GM19397 (cell line): ENCODE measurements around the gene PIM3.

Experiments used
- ATAC-seq: cut with Tn5 transposase; IDR thresholded peaks from one replicate; pipeline ENCODE4 v1.9.1; 2021; ENCODE audit warnings: mild to moderate bottlenecking, moderate library complexity; ENCODE audit not compliant: unreplicated experiment

PIM3 gene

DNA sequence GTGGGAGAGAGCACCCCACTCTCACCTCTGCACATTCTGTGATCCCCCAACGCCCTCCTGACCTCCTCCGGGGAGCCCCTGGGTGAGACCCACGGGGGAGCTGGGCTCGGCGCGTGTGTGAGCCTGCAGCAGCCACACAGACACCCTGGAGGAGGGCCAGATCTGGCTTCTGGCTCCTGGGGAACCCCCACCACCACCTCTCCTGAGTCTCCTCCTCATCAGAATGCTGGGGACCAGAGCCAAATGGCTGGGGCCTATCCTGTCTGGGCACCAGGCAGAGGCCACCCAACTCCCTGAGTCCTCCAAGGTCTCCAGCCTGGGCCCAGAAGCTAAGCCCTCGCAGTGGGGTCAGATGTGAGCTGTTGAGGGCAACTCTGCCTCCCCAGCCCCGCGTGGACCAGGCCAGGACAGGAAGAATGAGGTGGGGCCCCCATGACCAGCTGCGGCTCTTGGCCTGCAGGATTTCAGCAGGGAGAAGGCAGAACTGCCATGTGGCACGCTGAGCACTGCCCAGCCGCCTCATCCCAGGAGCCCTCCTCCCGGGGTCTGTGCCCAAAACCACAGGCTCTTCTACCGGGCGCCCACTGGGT lies 5.5 kb upstream of the PIM3 start:
- ATAC-seq: no peak

- ATAC-seq: no peak
Measured at GRCh38 chr22:49955581-49956417, 4.8 kb upstream of the PIM3 start.

GRCh38 chr22:49956418-49956770 lies 4.2 kb upstream of the PIM3 start:
- no peak for ATAC-seq

DNA sequence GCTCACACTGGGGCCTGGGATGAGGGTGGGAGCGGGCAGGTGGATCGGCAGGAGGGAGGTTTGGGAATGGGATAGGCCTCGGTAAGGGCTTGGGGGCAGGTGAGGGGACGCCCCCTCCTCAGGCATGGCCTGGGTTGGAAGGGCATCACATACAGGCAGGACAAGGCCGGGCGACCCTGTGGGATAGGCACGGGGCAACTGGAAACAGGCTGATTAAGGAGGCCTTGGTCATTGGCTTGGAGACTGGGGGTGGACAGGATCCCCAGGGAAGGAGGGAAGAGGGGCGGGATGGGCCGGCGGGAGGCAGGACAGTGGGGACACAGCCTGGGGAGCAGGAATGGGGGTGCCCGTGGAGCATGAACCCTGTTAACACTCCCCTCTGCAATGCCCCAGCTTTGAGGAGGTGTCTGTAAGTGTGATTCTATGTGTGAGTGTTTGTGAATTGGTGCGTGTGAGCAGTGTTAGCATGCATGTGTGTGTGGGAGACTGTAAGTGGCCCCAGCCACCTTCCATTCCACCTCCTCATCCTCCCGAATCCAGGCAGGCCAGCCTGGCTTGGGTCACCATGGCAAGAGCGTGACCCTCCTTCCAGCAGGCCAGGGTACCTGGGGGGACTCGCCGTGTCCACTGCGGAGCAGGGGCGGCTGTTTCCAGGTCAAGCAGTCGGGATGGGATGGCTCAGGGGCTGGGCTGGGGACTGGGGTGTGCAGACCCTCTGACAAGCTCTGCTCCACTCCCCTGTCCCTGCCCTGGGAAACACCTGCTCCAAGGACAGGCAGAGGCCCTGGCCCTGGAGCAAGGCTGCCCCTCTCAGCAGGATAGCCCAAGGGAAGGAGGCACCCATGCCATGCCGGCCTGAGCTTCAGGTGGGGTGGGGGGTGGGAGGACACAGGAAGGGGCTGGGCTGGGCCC lies 3.4 kb upstream of the PIM3 start:
- no peak for ATAC-seq

- ATAC-seq: no peak
Measured at GRCh38 chr22:49957826-49958365, 2.7 kb upstream of the PIM3 start.

GRCh38 chr22:49958366-49958921 lies 2.1 kb upstream of the PIM3 start:
- ATAC-seq: no peak

DNA sequence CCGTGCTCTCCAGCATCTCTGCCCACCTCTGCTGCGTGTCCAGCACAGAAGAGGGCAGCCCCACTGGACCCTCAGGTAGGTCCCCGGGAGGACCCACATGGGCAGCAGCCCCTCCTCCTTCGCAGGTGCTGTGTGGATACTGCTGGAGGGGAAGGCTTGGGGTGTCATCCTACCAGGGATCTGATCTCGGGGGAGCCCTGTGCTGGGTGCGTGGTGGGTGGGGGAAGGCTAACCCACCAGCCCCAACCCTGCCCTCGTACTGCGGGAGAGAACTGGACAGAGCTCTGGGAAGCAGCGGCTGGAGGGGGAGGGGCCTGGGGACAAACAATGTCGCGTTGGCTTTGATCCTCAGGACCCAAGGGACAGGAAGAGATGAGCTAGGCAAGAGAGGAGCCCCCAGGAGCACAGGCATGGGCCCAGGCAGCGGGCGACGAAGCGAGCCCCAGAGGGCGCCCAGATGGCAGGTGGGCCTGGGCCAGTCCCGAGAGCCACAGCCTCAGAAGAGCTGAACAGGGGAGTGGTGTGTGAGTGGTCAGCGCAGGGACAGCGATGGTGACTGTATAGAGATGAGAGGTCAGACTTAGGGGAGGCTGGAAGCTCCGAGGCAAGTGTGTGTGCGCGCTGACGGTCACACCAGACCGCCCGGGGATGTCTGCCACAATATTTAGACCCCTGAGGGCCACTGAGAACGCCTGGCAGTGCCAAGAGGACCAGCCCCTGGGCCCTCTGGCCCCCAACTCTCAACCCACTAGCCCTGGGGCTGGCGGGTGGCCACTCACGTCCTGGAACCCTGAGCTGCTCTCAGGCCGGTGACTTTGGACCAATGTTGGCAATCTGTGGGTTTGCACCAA lies 1.4 kb upstream of the PIM3 start:
- no peak for ATAC-seq

GRCh38 chr22:49959782-49960158 lies 802 bp upstream of the PIM3 start:
- ATAC-seq: peak; percentile 9

- ATAC-seq: peak; percentile 1
Measured at GRCh38 chr22:49961005-49961600, 531 bp downstream of the PIM3 start.

DNA sequence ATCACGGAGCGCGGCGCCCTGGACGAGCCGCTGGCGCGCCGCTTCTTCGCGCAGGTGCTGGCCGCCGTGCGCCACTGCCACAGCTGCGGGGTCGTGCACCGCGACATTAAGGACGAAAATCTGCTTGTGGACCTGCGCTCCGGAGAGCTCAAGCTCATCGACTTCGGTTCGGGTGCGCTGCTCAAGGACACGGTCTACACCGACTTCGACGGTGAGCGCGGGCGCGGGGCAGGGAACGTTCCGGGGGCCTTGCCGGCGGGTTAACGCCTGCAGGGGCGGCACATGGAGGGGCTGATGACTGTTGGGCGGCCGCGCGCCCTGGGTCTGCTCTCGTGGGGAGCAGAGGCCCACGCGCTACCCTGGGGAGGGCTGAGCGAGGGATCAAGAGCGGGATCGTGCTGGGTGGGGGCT lies 1.0 kb downstream of the PIM3 start:
- ATAC-seq: no peak

DNA sequence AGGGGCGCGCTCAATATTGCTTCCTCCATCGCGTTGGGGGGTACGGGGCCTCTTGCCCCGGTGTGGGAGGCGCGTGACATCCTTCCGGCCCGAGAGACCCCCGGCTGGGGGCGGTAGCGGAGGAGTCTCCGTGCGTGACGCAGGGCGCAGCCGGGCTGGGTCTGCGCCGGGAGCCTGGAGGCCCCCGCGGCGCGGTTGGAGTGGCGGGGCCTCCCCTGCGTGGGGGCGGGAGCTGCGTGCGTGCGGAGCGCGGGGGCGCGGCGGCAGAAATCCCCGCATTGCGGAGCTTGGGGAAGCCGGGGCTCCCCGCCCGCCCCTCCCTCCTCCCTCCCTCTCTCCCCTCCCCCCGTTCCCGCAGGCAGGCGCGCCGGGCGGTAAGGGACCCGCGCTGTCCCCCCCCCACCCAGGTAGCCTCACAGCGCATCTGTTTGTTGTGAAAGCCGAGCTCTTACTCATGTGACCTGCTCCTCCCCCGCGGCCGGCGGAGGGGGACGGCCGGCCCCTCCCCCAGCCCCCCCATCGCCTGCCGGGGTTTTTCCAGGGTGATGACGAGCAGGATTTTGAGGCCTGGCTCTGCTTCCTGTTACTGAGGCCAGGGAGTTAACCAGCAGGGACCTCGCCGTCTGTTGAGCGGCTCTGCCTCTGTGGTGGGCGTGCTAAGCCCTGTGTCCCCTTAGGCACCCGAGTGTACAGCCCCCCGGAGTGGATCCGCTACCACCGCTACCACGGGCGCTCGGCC lies 1.6 kb downstream of the PIM3 start:
- no peak for ATAC-seq

- ATAC-seq: no peak
Measured at GRCh38 chr22:49962751-49963646, 2.4 kb downstream of the PIM3 start.

GRCh38 chr22:49963647-49964026 lies 3.1 kb downstream of the PIM3 start:
- no peak for ATAC-seq

GRCh38 chr22:49964136-49965090 lies 3.8 kb downstream of the PIM3 start:
- no peak for ATAC-seq

DNA sequence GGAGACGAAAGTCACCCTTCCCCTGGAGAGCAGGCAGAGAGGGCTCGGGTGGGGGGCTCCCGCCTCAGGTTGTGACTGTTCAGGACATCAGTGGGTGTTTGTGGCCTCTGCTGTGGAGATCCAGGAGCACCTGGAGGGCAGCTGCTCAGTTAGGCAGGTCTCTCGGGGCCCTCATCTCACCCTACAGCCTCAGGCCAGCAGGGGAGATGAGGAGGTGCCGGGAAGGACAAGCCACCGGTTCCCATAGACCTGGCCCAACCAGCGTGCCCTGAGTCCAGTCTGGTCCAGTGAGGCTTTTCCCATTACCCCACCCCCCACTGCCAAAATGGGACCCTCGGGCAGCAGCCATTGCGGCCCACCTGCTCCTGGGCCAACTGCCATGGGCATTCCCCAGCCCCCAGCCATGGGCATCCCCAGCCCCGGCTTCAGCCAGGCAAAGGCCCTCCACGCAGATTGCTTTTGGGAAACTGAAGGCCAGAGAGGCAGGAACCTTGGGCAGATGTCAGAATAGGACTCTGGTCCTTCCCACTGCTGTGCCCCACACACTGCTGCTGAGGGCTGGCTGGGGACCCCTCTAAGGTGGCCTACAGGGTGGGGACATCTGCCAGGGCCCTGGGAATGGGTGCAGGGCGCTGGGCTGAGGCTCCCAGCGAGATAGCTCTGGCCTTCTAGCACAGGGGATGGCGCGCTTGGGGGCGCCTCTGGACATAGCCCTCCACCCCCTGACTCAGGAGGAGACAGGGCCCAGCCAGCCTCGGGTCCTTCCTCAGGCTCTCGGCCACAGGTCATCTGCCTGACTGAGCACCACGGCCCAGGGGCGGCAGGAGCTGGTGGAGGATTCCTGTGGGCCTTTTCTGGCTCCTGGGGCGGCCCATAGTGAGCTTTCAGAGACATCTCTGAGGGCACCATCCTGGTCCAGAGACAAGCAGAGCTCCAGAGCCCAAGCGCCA lies 4.8 kb downstream of the PIM3 start:
- no peak for ATAC-seq
